Thyroid gland (tissue), 4 donors: Measurements from ENCODE around the gene MAGI2.

Experiments
- POLR2A ChIP-seq, 2 donors: fragments of 450-650 bp; IDR thresholded peaks; one replicate each; pipeline ENCODE4 v1.6.1; 2017; ENCODE audit warnings: antibody characterized with exemption in 2 of 2, mild to moderate bottlenecking in 2 of 2, moderate library complexity in 1 of 2
- TF ChIP-seq, protein P1 (sequence below), 6 experiments: fragments of 200-600 bp in 3 of 6; fragments of 450-650 bp in 3 of 6; sonication (generic) in 3 of 6; IDR thresholded peaks; one replicate each; pipeline ENCODE4 v1.5.1; 2016 to 2019; ENCODE audit warnings: antibody characterized with exemption in 6 of 6, mild to moderate bottlenecking in 2 of 6, inconsistent platforms in 1 of 6, moderate library complexity in 1 of 6

DNA sequence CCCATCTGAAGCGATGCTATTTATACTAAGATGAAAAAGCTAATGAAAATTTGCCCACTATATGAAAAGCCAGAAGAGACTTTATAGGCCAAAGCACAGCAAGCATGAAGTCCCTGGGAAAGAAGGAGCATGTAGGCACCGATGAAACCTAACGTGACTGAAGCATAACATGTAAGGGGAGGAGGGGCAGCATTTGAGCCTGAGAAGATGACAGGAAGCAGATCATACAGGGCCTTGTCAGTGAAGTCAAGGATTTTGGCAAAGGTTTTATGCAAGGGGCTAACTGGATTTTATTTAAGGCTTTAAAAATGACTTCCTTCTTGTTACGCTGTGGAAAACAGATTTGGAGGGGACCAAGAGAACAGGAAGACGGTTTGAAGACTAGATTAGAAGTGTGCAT lies 910.9 kb downstream of the MAGI2 start:
- TF ChIP-seq, protein P1, sequence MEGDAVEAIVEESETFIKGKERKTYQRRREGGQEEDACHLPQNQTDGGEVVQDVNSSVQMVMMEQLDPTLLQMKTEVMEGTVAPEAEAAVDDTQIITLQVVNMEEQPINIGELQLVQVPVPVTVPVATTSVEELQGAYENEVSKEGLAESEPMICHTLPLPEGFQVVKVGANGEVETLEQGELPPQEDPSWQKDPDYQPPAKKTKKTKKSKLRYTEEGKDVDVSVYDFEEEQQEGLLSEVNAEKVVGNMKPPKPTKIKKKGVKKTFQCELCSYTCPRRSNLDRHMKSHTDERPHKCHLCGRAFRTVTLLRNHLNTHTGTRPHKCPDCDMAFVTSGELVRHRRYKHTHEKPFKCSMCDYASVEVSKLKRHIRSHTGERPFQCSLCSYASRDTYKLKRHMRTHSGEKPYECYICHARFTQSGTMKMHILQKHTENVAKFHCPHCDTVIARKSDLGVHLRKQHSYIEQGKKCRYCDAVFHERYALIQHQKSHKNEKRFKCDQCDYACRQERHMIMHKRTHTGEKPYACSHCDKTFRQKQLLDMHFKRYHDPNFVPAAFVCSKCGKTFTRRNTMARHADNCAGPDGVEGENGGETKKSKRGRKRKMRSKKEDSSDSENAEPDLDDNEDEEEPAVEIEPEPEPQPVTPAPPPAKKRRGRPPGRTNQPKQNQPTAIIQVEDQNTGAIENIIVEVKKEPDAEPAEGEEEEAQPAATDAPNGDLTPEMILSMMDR (IDR thresholded peaks at IDR 0.05) = no peak
- no peak for TF ChIP-seq POLR2A (IDR thresholded peaks at IDR 0.05)
